HepG2 (cell line): ENCODE data around the gene ZNF169. TPM values are rescaled to one million over a fixed set of nuclear protein-coding genes. Genes with fewer than 3 reads are reported as not detected.

Experiments
- CEBPB ChIP-seq: IDR thresholded peaks from 2 replicates; pipeline ENCODE4 v1.6.1; 2011; ENCODE audit warnings: low read depth, low read length, improper control_type of control experiment, borderline replicate concordance
- NFAT5 ChIP-seq: sonication (generic); formaldehyde crosslinking; IDR thresholded peaks from 2 replicates; pipeline ENCODE4 v1.4.0; 2020; ENCODE audit warnings: missing genetic modification reagents
- SRSF1 ChIP-seq: fragments of 200-400 bp; formaldehyde crosslinking; optimal IDR thresholded peaks from 2 replicates; pipeline ENCODE3; 2017; ENCODE audit warnings: mild to moderate bottlenecking, low read depth, low read length, moderate library complexity
- TIGD3 ChIP-seq: sonication (generic); formaldehyde crosslinking; IDR thresholded peaks from 2 replicates; pipeline ENCODE4 v1.5.1; 2020; ENCODE audit warnings: mild to moderate bottlenecking, missing genetic modification reagents, borderline replicate concordance
- polyA plus RNA-seq, 8 experiments: library from polyadenylated mRNA; depleted of rRNA in 3 of 8; stranded (reverse) in 7 of 8; unstranded in 1 of 8; fragments of >200 nt; fragmentation: Illumina TruSeq in 4 of 8; extraction: Trizol in 4 of 8; gene quantifications; 2 replicates each; pipeline versions ENCODE4 v1.2.1 to v1.2.3, GENCODE V29; 2011 to 2016; ENCODE audit warnings: low read depth in 4 of 8, missing spikeins in 1 of 8, mixed read lengths in 1 of 8; ENCODE audit not compliant: insufficient read depth in 1 of 8
- total RNA-seq, 5 experiments: library from RNA; depleted of rRNA; stranded (reverse); fragments of >200 nt; fragmentation: Illumina TruSeq; extraction: Trizol; gene quantifications; 2 replicates each; pipeline ENCODE4 v1.2.3, GENCODE V29; 2016; ENCODE audit warnings: low read depth in 1 of 5

ZNF169 gene
- total and polyA plus RNA-seq, 2 of the 13 experiments (the other 11 are each of a cell fraction or from before 2014, with no cell fraction given), result 2.1 to 6.3 TPM

- no peak for TF ChIP-seq NFAT5 (CRISPR knock-in tag)
- no peak for TF ChIP-seq TIGD3 (CRISPR knock-in tag)
- TF ChIP-seq SRSF1, result no peak
- no peak for TF ChIP-seq CEBPB
Observed at GRCh38 chr9:94212531-94212930, 46.6 kb upstream of the ZNF169 start (continued).
